NCI-H460 (cell line): ENCODE data around the gene TTL. TPM values are rescaled to one million over a fixed set of nuclear protein-coding genes. Genes with fewer than 3 reads are reported as not detected.

Experiments
- DNase-seq: peaks from one replicate; pipeline ENCODE4 v3.0.0-alpha.2; 2016; ENCODE audit warnings: low read depth; ENCODE audit errors: extremely low read depth
- small RNA-seq, 2 experiments: library from RNA; depleted of rRNA; stranded (forward); fragments of <200 nt; gene quantifications; one replicate each; pipeline ENCODE3, GENCODE V24; 2014
- total RNA-seq: library from RNA; depleted of rRNA; stranded (reverse); fragments of >200 nt; shearing (Covaris generic); gene quantifications from 2 replicates; pipeline ENCODE4 v1.2.3, GENCODE V29; 2014; rRNA removed

The TTL gene
- total RNA-seq, 1 experiment from 2014 or later: 72.8 TPM

DNA sequence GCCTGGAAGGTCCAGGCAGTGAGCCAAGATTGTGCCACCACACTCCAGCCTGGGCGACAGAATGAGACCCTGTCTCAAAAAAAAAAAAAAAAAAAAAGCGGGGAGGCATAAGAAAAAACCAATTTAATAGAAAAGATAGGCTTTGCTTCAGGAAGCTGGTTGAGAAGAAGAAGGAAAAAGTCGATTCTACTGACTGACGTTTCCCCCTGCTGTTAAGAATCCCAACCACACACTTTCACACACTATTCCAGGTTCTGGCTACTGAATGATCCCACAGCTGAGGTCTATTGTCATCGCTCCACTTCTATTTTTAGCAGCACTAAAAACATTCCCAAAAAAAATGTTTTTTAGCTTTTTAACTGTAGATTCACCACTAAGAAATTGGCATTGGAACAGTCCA, 95.8 kb downstream of the TTL start:
- DNase-seq: no peak

DNA sequence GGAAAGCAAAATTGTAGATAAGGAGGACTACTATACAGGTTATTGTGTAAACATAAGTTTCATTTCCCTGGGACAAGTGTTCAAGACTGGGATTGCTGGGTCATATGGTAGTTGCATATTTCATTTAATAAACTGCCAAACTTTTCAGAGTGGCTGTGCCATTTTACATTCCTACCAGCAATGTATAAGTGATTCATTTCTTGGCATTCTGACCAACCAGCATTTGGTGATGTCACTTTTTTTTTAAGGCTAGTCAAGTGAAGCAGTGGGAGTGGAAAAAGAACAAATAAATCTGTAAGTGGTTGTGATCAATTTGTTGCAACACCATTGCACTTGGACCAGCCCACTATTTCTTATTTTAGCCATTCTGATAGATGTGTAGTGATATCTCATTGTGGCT, 97.3 kb downstream of the TTL start:
- DNase-seq: peak; percentile 26

DNA sequence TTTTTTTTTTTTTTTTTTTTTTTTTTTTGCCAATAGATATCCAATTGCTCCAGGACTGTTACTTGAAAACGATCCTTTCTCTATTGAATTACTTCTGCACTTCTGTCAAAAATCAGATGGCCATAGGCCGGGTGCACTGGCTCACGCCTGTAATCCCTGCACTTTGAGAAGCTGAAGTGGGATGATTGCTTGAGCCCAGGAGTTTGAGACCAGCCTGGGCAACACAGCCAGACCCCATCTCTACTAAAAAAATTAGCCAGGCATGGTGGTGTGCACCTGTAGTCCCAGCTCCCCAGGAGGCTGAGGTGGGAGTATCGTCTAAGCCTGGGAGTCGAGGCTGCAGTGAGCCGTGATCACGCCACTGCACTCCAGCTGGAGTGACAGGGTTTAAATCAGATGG, 98.1 kb downstream of the TTL start:
- DNase-seq: no peak

DNA sequence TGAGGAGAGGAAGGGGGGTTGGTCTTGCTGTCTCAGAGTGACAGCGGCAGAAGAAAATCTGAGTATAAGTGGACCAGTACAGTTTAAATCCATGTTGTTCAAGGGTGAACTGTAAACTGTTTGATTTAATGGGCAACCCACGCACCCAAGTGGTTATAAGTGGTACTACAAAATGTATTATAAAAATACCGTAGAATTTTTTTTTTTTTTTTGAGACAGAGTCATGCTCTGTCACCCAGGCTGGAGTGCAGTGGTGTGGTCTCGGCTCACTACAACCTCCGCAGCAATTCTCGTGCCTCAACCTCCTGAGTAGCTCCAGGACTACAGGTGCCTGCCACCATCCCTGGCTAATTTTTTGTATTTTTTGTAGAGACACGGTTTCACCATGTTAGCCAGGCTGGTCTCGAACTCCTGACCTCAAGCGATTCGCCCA, 100.4 kb downstream of the TTL start:
- peak; percentile 62 for DNase-seq

DNA sequence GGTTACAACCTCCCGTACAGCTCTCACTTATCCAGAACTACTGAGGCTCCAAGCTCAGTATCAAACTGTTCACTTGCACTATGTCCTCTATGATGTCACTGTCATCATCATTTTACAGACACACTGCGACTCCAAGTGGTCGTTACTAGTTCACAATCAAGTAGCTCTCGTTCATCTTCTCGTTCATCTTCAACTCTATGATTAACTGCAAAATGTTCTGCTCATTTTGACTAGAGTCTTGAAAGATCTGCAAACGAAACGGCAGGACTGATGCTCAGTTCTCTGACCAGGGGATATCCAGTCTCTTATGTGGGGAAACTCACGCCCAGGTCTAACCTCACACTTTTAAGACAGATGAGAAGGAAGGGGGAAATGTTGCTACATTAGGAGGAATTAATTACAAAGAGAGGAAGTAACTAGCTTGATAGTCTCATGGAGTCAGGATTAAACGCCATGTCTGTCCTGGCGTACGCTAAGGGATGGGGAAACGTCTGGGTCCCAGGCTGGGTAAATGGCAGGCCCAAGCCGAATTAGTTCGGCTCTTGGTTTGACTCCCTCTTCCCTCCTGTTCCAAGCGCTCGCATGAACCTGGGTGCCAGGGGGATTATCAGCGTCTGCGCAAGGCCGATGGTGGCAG, 101.7 kb downstream of the TTL start:
- DNase-seq: peak; percentile 47

DNA sequence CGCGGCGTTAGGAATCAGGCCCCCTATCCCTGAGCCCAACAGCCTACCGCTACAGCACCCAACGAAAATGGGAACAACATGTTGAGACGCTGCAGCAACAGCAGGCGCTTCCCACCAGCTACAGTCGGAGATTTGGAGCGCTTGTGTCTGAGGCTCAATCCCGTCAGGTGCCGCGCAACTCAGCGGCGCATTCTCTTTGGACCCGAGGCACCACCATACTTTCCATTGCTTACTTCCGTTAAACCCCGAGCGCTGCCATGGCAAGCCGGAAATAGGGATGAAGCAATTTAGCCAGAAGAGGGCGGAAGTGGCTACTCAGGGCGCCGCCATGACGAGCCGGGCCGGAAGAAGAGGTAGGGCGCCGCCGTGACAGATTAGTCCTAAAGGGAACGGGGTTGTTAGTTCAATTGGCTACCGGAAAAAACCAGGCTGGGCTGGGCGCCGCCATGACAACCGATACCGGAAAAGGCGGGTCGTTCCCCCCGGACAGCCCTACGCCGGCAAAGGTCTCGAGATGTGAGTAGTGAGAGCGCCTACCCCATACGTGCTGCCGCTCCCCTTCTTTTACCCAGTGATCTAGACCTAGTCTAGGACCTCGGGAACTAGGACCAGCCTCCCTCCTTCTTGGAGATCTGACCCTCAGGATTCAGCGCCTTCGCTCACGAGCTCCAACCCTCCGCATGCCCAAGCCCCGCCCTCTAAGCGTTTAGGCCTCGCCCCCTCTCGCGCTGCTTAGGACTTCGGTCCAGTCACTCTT, 102.4 kb downstream of the TTL start, which contains the start of gene CHCHD5:
Gene CHCHD5 (plus strand): TSS at position 476 of the 757 bp plus-strand sequence. CDS start 39 bp downstream, at position 515.
- peak; percentile 95 for DNase-seq

DNA sequence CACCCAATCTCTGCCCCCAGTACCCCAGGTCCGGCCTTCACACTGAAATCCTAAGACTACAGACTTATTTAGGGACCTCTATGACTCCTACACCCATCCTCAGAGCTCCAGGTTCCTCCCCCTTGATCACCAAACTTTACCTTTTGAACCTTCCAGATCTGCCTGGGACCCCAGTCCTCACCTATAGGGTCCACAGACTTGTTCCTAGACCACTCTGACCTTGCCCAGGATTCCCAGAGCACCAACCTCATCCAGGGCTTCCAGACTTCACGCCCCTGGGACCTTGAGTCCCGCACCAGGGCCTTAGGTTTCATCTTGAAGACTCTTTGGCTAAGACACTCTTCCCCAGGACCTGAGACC, 102.9 kb downstream of the TTL start:
- no peak for DNase-seq

DNA sequence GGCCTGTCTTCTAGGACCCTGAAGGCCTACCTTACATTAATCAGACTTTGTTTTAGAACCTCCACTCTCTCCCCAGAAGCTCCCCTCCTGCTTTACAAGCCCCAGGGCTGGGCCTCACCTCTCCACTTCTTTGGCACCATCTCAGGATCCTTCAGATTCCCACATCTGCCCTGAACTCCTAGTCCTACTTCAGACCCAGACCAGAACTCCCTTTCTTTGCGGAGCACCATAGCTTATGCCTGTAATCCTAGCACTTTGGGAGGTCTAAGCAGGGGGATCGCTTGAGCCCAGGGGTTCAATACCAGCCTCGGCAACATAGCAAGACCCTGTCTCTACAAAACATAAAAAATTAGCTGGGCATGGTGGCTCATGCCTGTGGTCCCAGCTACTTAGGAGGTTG, 103.4 kb downstream of the TTL start:
- no peak for DNase-seq

DNA sequence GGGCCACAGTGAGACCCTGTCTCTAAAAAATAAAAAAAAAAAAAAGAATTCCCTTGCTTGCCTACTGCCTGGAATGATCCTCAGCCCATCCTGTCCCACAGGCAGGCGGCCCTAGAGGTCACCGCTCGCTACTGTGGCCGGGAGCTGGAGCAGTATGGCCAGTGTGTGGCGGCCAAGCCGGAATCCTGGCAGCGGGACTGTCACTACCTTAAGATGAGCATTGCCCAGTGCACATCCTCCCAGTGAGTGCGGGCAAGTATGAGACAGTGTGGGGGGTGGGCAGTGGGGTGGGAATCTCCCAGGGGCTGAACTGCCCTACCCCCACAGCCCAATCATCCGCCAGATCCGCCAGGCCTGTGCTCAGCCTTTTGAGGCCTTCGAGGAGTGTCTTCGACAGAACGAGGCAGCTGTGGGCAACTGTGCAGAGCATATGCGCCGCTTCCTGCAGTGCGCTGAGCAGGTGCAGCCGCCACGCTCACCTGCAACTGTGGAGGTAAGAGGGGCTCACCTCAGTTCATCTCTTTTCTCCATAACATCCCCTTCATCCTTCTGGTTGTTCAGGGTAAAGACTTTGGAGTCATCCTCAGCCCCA, 104.0 kb downstream of the TTL start:
- DNase-seq: no peak

DNA sequence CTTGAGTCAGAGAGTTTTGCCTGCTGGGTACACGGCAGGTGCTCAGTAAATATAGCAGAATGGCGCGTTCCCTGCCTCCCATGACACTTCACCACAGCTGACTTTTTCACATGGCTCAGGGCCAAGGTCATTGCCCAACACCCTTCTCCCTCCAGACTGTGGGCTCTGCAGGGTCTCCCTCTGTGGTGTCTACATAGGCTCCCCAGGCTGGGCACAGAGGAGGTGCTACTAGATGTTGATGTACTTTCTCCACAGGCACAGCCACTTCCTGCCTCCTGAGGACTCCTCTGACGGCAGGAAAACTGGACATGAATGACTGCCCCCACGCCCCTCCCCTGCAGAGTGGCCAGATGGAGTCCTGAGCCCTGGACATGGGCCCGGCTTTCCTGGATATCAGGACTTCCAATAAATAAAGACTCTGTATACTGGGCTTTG, 106.7 kb downstream of the TTL start:
- DNase-seq: no peak

Small RNA genes lying within 50 kb of the gene (small RNA-seq; reads per million reads assigned to genes)
- 0 reads per million in 2 experiments for gene RF00019

Other genes starting within 250 kb of the TTL start
- gene ZC3H8, start 227.1 kb upstream of the TTL start, total RNA-seq: 18.3 and 27.0 TPM in 2 replicates
- gene ZC3H6, start 206.6 kb upstream of the TTL start, total RNA-seq: 6.2 and 8.7 TPM in 2 replicates
- gene RGPD8, start 48.5 kb upstream of the TTL start, total RNA-seq: 3.0 and 3.2 TPM in 2 replicates
- 35.9 and 43.0 TPM in 2 replicates for gene POLR1B, start 60.3 kb downstream of the TTL start, total RNA-seq
- 30.7 and 31.3 TPM in 2 replicates for gene CHCHD5, start 102.5 kb downstream of the TTL start, total RNA-seq
- gene SLC20A1, start 163.8 kb downstream of the TTL start, total RNA-seq: 131 and 165 TPM in 2 replicates
- gene NT5DC4, start 238.9 kb downstream of the TTL start, total RNA-seq: not detected in 2 replicates